RWPE1 (cell line): ENCODE data around the gene MORN5.

Experiments
- CTCF ChIA-PET: fragments of 350-600 bp; sonication (Branson Sonifier 250); formaldehyde crosslinking; extraction: SDS; loops from one replicate; lab custom pipeline; 2021; lab: Yijun Ruan, JAX
- POLR2A ChIA-PET: fragments of 400-600 bp; formaldehyde crosslinking; extraction: SDS; loops from one replicate; lab custom pipeline; 2020; ENCODE audit warnings: antibody characterized with exemption; ENCODE audit not compliant: low non-redundant PET; lab: Yijun Ruan, JAX
- DNase-seq: peaks from one replicate; pipeline ENCODE4 v3.0.0; 2012; ENCODE audit warnings: low spot score
- H3K27ac ChIP-seq: fragments of 450-650 bp; 2 replicates; pipeline ENCODE4 v1.5.1; 2017
- TF ChIP-seq, protein P1 (sequence below): fragments of 450-650 bp; conservative IDR thresholded peaks from 2 replicates; pipeline ENCODE4 v1.5.1; 2017; ENCODE audit warnings: low read depth, mild to moderate bottlenecking

MORN5 gene

DNA sequence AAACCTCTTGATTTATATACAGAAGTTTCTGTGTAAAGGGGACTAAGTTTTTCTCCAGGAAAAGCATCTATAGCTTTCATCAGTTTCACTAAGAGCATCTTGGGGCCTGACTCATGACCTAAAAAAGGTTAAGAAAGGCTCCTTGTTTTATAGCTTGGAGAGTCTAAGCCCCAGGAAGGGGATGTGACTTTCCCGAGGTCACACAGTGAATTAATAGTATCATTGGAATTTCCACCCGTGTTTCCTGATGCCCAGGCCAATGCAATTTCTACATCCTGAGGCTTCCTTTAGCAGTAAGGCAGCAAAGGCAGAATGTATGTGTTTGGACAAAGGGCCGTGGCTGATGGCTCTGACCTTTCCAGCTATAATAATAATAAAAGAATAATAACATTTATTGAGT lies 8.6 kb downstream of the MORN5 start:
- POLR2A ChIA-PET = no interaction called here
- CTCF ChIA-PET = interaction anchor here (0.5 kb wide), 1 partner anchor 121 kb away, joined by 3 read pairs; no protein-coding TSS in a partner anchor
- DNase-seq = no peak
- TF ChIP-seq, protein P1, sequence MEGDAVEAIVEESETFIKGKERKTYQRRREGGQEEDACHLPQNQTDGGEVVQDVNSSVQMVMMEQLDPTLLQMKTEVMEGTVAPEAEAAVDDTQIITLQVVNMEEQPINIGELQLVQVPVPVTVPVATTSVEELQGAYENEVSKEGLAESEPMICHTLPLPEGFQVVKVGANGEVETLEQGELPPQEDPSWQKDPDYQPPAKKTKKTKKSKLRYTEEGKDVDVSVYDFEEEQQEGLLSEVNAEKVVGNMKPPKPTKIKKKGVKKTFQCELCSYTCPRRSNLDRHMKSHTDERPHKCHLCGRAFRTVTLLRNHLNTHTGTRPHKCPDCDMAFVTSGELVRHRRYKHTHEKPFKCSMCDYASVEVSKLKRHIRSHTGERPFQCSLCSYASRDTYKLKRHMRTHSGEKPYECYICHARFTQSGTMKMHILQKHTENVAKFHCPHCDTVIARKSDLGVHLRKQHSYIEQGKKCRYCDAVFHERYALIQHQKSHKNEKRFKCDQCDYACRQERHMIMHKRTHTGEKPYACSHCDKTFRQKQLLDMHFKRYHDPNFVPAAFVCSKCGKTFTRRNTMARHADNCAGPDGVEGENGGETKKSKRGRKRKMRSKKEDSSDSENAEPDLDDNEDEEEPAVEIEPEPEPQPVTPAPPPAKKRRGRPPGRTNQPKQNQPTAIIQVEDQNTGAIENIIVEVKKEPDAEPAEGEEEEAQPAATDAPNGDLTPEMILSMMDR = no peak
- H3K27ac ChIP-seq = no peak overlapping the region

DNA sequence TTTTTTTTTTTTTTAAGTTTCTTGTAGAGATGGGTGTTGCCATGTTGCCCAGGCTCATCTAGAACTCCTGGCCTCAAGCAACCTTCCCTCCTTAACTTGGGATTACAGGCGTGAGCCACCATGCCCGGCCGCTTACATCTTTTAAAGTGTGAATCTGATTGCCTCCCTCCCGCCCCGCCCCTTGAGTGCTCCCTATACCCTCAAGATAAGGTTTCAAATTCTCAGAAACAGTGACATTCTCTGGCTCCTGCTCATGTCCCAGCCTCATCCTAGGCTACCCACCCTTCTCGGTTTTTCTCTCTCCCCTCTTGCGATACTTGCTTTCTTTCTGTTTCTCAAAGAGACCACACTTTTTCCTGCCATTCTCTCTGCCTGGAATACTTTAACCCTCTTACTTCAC lies 12.4 kb downstream of the MORN5 start:
- no peak for DNase-seq
- POLR2A ChIA-PET = no interaction called here
- TF ChIP-seq, protein P1 = no peak
- CTCF ChIA-PET = interaction anchor here (0.7 kb wide), 1 partner anchor 181 kb away, joined by 6 read pairs; no protein-coding TSS in a partner anchor
- H3K27ac ChIP-seq = no peak overlapping the region

DNA sequence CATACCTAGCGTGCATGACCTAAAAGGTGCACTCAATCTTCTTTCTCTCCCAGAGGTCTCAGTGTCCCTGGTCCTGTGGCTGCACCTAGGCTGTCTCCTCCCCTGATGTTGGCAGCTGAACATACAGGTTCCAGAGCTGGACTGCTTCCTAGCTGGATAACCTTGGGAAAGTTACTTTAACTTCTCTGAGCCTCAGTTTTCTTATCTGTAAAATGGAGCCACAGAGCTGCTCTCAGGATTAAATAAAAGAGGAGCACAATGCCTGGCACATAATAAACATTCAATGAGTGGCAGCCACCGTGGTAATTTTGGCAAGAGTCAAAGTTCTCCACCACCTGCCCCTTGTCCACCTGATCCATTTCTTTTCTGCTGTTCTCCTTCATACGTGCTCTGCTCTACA lies 14.0 kb downstream of the MORN5 start:
- ChIA-PET POLR2A (no interaction called here), CTCF (no interaction called here)
- TF ChIP-seq, protein P1 = no peak
- no peak for DNase-seq
- H3K27ac ChIP-seq = no peak overlapping the region

GRCh38 chr9:122176916-122177315 lies 17.2 kb downstream of the MORN5 start:
- POLR2A ChIA-PET = no interaction called here
- TF ChIP-seq, protein P1 = no peak
- CTCF ChIA-PET = no interaction called here
- no peak for DNase-seq
- H3K27ac ChIP-seq = no peak overlapping the region

DNA sequence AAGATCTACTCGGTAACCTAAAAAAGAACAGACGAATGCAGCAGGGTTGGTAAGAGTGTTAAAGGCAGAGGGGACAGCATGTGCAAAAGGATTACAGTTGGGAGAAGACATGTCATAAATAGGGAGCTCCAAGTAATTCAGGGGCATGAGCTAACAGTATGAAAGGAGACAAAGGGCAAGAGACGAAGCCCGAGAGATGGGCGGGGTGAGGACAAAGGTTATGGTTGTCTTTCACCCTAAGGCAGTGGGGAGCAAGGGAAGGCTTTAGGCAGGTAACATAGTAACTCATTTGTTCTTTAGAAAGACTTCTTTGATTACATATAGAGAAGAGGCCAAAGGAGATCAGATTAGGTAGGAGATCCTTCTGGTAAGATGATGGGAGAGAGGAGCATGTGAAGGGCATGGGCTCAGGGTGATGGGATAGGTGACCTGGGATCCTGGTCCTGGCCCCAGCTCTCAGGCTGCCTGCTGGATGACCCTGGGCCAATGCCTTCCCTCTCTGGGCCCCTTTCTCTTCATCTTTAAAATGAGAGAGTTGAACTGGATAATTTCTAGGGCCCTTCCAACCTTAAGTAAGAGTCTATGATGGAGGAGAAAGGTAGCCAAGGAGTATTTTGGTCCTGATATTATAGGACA lies 19.5 kb downstream of the MORN5 start:
- no peak overlapping the region for H3K27ac ChIP-seq
- POLR2A ChIA-PET = interaction anchor here (0.7 kb wide), 1 partner anchor 33 kb away, joined by 4 read pairs; no protein-coding TSS in a partner anchor
- CTCF ChIA-PET = interaction anchor here (1.0 kb wide), 1 partner anchor 57 kb away, joined by 3 read pairs; no protein-coding TSS in a partner anchor
- TF ChIP-seq, protein P1 = no peak
- DNase-seq = no peak

GRCh38 chr9:122179690-122180074 lies 20.0 kb downstream of the MORN5 start:
- ChIA-PET CTCF (interaction anchor here (0.8 to 1.0 kb wide), 2 partner anchors 57 to 171 kb away, joined by 3 read pairs; no protein-coding TSS in a partner anchor), POLR2A (interaction anchor here (0.7 kb wide), 1 partner anchor 33 kb away, joined by 4 read pairs; no protein-coding TSS in a partner anchor)

More at GRCh38 chr9:122179690-122180074, 20.0 kb downstream of the MORN5 start:
- no peak overlapping the region for H3K27ac ChIP-seq
- no peak for DNase-seq
- TF ChIP-seq, protein P1 = no peak
